Duodenal mucosa (tissue), 2 donors: Measurements from ENCODE around the gene MLPH.
A peak's percentile ranks its signal among the peaks of the same experiment; 100 is the strongest.

Experiments used
- H3K27ac ChIP-seq: one replicate; pipeline ENCODE4 v1.7.0; 2013; ENCODE audit warnings: low read depth, low read length
- H3K27me3 ChIP-seq, 2 donors: one replicate each; pipeline ENCODE4 v1.7.0; 2013; ENCODE audit warnings: low read length in 2 of 2, control low read depth in 1 of 2; ENCODE audit not compliant: insufficient read depth in 2 of 2, control insufficient read depth in 1 of 2
- H3K36me3 ChIP-seq, 2 donors: one replicate each; pipeline ENCODE4 v1.7.0; 2013; ENCODE audit warnings: low read length in 2 of 2, control low read depth in 1 of 2; ENCODE audit not compliant: insufficient read depth in 2 of 2, control insufficient read depth in 1 of 2
- H3K4me1 ChIP-seq, 2 donors: one replicate each; pipeline ENCODE4 v1.7.0; 2013; ENCODE audit warnings: low read length in 2 of 2, control low read depth in 1 of 2; ENCODE audit not compliant: insufficient read depth in 2 of 2, control insufficient read depth in 1 of 2
- H3K4me3 ChIP-seq, 2 donors: one replicate each; pipeline ENCODE4 v1.7.0; 2013; ENCODE audit warnings: low read length in 2 of 2, low read depth in 1 of 2
- H3K9ac ChIP-seq, 2 donors: one replicate each; pipeline ENCODE4 v1.7.0; 2013; ENCODE audit warnings: low read length in 2 of 2, low read depth in 1 of 2
- H3K9me3 ChIP-seq, 2 donors: one replicate each; pipeline ENCODE4 v1.7.0; 2013; ENCODE audit warnings: low read length in 2 of 2, control low read depth in 1 of 2; ENCODE audit not compliant: control insufficient read depth in 1 of 2

Gene MLPH

GRCh38 chr2:237515621-237516275 lies 28.7 kb downstream of the MLPH start:
- H3K4me3 ChIP-seq = no peak overlapping the region
- H3K27me3 ChIP-seq = no peaks in the 10 kb centered on the region
- peaks cover 9 to 23% of the 10 kb centered on the region in 2 donors for H3K4me1 ChIP-seq
- H3K9me3 ChIP-seq = no peaks in the 10 kb centered on the region
- no peak overlapping the region for H3K27ac ChIP-seq
- H3K9ac ChIP-seq = no peak overlapping the region
- no peaks in the 10 kb centered on the region for H3K36me3 ChIP-seq

- peaks cover 9 to 28% of the 10 kb centered on the region in 2 donors for H3K4me1 ChIP-seq
- no peak overlapping the region for H3K27ac ChIP-seq
- H3K9ac ChIP-seq = no peak overlapping the region
- H3K36me3 ChIP-seq = no peaks in the 10 kb centered on the region
- H3K27me3 ChIP-seq = no peaks in the 10 kb centered on the region
- no peaks in the 10 kb centered on the region for H3K9me3 ChIP-seq
- H3K4me3 ChIP-seq = no peak overlapping the region
Measured at GRCh38 chr2:237517163-237517562, 30.1 kb downstream of the MLPH start.

GRCh38 chr2:237517990-237518389 lies 30.9 kb downstream of the MLPH start:
- Histone ChIP-seq H3K27ac (no peak overlapping the region), H3K4me1 (peaks cover 4 to 22% of the 10 kb centered on the region in 2 donors), H3K27me3 (no peaks in the 10 kb centered on the region), H3K9ac (no peak overlapping the region), H3K9me3 (no peaks in the 10 kb centered on the region), H3K36me3 (no peaks in the 10 kb centered on the region), H3K4me3 (no peak overlapping the region)

GRCh38 chr2:237519506-237520245 lies 32.6 kb downstream of the MLPH start:
- H3K4me3 ChIP-seq = no peak overlapping the region
- peaks cover 4 to 20% of the 10 kb centered on the region in 2 donors for H3K4me1 ChIP-seq
- no peaks in the 10 kb centered on the region for H3K9me3 ChIP-seq
- no peaks in the 10 kb centered on the region for H3K36me3 ChIP-seq
- H3K9ac ChIP-seq = no peak overlapping the region
- no peaks in the 10 kb centered on the region for H3K27me3 ChIP-seq
- peak overlapping the region; percentile 58 for H3K27ac ChIP-seq

GRCh38 chr2:237520290-237520689 lies 33.2 kb downstream of the MLPH start:
- no peak overlapping the region for H3K9ac ChIP-seq
- peaks cover 8 to 23% of the 10 kb centered on the region in 2 donors for H3K4me1 ChIP-seq
- H3K9me3 ChIP-seq = no peaks in the 10 kb centered on the region
- no peaks in the 10 kb centered on the region for H3K27me3 ChIP-seq
- peak overlapping the region; percentile 58 for H3K27ac ChIP-seq
- H3K36me3 ChIP-seq = no peaks in the 10 kb centered on the region
- no peak overlapping the region for H3K4me3 ChIP-seq

GRCh38 chr2:237524631-237525030 lies 37.6 kb downstream of the MLPH start:
- Histone ChIP-seq H3K9me3 (no peaks in the 10 kb centered on the region), H3K27me3 (no peaks in the 10 kb centered on the region), H3K9ac (no peak overlapping the region), H3K36me3 (no peaks in the 10 kb centered on the region), H3K4me3 (no peak overlapping the region), H3K4me1 (peaks cover 8 to 19% of the 10 kb centered on the region in 2 donors), H3K27ac (no peak overlapping the region)

- Histone ChIP-seq H3K36me3 (no peaks in the 10 kb centered on the region), H3K9me3 (no peaks in the 10 kb centered on the region), H3K9ac (no peak overlapping the region), H3K4me1 (peaks cover 8 to 10% of the 10 kb centered on the region in 2 donors), H3K4me3 (no peak overlapping the region), H3K27me3 (no peaks in the 10 kb centered on the region), H3K27ac (no peak overlapping the region)
Measured at GRCh38 chr2:237525559-237526157, 38.6 kb downstream of the MLPH start.

- Histone ChIP-seq H3K9me3 (no peaks in the 10 kb centered on the region), H3K27me3 (no peaks in the 10 kb centered on the region), H3K4me1 (peaks cover 4 to 8% of the 10 kb centered on the region in 2 donors), H3K36me3 (no peaks in the 10 kb centered on the region), H3K27ac (no peak overlapping the region), H3K4me3 (no peak overlapping the region), H3K9ac (no peak overlapping the region)
Measured at GRCh38 chr2:237527233-237527632, 40.2 kb downstream of the MLPH start.

- Histone ChIP-seq H3K9ac (no peak overlapping the region), H3K27ac (no peak overlapping the region), H3K27me3 (no peaks in the 10 kb centered on the region), H3K4me3 (no peak overlapping the region), H3K36me3 (no peaks in the 10 kb centered on the region), H3K9me3 (no peaks in the 10 kb centered on the region), H3K4me1 (peaks cover 4 to 8% of the 10 kb centered on the region in 2 donors)
Measured at GRCh38 chr2:237527766-237528165, 40.7 kb downstream of the MLPH start.
